NCI-H1417 (cell line): ENCODE results near the gene LPP.

ENCODE experiments used
- DNase-seq, 3 experiments: peaks; one replicate each; lab custom pipeline; 2025; lab: John Stamatoyannopoulos, UW

LPP gene

DNA sequence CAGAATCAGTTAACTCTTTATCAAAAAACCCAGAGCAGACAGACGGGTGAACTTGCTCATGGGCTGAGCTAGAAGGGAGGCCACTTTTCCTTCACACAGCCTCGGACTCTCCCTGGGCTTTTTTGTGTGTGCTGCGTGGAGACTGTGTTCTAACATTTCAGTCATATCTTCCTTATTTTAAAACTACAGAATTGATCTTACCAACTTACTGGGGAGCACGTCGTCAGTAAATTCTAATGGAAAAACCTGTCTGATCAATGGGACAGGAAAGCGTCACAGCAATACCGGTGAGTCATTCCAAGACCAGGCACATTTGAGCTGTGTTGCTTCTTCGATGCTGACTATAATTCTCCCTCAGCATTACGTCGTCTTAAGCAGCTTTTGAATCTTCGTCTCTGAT lies 145.1 kb downstream of the LPP start:
- DNase-seq = no peak

DNA sequence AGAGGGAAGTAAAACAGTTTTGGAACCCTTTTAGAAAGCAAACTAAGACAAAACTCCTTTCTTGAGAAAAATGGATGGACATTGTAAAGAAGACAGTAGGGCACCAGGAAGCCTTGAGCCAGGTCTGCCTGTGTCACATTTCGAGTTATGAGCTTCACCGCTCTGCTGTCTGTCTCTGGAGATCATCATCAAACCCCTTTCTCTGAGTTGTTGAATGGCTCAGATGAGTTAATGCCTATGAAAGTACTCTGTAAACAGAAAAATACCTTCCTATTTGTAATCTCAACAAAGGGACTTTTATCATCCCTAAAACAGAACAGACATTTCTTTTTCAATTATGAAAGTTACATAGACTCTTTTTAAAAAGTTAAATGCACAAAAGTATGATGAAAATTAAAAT lies 145.8 kb downstream of the LPP start:
- DNase-seq = no peak

DNA sequence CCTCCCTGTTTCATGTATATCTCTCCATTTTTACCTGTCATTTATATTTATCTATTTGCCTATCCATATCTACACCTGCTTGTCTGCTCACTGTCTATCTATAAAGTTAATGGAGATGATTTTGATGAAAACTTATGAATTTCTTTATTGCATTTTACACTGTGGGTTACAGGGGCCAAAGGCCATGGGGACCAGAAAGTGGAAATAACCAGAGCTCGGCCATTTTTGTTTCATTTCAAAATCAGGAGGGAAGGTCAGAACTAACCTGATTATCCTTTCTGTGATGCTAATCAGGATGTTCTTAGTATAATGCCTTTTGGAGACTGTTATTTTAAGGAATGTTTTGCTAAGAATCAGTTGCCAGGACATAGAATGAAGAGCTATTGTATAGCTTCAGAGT lies 147.2 kb downstream of the LPP start:
- DNase-seq = no peak

DNA sequence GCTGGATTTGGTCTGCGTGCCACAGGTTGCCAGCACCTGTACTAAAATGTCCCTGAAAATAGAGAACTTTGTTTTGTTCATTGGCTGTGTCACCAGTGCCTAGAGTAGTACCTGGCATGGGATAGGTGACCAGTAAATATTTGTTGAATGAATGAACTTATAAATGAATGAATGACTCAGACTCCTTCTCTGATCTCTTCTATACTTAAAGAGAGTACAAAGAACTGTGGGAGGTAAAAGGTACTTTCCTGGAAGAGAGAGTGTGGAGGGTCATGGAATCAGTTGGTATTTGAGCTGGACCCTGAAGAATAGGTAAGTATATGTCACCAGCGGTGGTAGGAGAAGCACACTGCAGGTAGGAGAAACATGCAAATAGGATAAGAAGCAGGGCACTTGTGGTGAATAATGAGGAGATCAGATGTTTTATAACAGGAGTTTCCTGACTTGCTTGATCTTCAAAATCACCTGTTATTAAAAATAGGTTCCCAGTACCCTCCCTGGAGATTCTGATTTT lies 149.4 kb downstream of the LPP start:
- no peak for DNase-seq

DNA sequence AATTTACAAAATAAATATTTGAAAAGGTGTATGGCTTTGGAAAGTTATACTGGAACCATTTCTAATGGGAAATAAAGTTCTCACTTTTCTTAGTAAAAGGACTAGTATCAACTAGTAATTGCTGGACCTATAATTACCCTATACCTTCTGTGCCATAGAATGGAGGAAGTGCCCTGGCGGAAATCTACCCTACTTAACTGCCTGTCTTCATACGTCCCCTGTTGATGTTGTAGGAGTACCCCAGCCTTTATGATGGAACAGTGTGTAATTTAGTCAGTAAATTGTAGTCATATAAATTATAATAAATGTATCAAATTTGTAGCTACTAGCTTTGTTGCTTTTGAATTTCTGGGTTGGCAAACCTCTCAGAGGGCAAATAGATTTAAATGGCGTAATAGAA lies 149.9 kb downstream of the LPP start:
- peak in 1 of 3 experiments; percentile 18 for DNase-seq

DNA sequence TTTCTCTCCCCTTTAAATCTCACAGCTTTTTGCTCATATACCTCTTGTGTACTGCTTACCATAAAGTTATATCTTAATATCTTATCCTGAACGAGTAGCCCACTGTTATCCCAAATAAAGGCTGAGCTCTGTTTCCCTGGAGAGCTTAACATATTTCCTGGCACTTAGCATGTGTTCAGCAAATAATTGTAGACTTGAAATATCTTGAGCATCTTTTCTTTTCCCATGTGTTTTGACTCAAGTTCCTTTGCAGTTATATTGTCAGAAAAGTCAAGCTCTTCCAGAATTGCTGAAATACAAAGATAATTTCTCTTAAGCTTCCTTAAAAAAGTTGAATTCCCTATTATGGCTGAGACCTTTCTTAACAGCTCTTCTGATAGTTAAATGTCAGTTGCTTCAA lies 150.5 kb downstream of the LPP start:
- no peak for DNase-seq

DNA sequence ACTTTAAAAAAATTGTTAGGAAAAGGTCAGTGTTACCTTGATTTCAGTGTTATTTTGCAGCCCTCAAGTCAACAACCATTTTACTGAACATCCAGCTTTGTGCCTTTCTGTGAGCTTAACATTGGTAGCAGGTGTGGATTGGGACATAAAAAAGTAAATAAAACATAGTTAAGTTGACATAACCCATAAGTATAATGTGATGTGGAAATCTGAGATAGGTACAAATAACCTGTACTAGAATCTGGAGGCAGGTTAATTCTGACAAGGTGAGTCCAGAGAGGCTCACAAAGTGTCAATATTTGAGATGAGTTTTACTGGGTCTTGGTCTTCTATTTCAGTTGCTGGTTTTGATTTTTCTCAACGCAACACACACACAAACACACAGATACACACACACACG lies 151.3 kb downstream of the LPP start:
- no peak for DNase-seq

DNA sequence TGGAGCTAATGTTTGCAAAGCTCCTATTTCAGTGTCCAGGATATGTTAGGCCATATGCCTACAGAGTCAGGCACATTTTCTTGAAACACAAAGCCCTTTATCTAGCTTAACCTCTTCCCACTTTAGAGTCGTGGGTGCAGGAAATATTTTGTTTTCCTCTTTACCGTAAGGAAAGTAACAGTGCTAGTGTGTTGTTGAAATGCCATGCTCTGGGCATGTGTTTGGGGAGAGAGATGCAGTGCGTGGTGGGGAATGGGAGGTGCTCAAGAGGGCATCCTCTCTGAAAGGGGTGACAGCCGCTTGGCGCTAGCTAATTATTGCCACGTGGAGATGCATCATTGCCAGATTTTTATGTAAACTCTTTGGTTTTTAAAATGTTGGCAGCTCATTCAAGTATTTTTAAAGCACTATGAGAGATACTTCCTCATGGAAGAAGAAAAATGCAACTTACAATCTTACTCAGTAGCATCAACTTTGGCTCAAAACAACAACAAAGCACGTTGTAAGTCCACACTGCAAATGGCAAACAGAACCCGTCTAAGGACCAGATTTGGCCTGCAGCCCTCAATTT lies 152.6 kb downstream of the LPP start:
- no peak for DNase-seq

DNA sequence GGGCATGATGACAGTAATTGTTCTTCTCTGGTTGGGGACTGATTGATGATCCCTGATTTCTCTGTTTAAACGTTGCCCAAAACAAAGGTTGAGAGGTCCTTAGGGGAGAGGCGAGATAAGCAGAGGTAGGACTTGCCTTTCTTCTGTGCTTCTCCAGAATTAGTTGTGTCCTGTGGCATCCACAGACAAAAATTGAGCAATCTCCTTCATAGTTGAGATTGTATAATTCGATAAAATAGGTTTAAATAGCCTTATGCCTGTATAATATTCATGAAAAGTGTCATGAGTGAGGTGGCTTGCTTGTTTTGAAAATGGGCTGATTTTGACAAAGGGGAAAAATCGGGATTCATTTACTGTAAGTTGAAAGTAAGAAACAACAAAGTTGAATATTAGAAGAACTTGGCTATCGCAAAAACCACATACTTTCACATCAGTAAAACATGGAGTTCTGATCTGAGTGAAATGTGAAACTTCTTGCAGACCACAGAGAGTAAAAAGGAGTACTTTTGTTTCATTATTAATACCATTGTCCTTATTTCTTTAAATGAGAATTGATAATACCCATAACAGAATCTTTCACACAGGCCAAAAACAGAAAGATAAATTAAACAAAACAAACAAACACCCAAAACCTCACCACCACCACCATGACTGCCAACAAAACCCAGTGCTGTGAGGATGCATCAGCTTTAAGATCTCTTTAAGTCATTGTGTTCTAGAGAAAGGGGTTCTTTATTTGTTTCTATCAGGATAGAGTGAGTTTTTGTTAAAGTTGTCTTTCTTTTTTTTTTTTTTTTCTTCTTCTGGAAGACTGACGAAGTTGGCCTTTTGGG lies 155.7 kb downstream of the LPP start:
- DNase-seq = no peak

DNA sequence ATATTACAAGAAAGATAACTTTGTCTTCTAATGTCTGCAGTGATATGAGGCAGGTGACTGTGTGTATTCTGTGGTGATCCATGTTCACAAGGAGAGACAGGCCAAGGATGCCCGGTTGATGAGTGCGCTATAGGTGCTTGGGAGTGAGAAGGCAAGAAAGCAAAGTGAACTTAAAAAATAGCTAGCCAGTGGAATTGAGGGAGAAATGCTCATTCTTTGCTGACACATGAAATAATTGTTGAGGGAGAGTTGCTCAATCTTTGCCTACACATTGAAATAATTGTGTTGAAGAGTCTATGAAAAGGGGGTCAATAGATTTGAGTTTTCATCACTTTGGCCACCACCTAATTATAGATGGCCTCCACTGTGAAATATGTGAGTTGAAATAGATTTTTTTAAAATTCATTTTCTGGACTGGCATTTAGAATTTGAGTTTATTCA lies 156.3 kb downstream of the LPP start:
- DNase-seq = no peak

DNA sequence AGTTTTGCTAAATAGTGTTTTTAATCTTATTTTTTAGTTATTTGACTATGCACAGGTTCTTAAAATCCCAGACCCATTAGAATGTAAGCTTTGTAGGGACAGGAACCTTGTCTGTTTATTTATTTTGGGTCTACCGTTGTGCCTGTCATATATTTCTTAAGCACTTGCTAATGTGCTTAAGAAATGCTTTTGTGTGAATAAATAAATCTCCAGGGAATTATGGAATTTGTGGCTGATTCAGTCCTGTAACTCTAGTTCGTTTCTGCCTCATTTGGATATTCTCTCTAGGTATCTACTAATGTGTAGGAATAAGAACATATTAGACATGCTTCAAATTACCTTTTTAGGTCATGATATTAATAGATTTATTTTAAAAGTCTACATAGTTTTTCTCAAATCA lies 161.6 kb downstream of the LPP start:
- DNase-seq = no peak

DNA sequence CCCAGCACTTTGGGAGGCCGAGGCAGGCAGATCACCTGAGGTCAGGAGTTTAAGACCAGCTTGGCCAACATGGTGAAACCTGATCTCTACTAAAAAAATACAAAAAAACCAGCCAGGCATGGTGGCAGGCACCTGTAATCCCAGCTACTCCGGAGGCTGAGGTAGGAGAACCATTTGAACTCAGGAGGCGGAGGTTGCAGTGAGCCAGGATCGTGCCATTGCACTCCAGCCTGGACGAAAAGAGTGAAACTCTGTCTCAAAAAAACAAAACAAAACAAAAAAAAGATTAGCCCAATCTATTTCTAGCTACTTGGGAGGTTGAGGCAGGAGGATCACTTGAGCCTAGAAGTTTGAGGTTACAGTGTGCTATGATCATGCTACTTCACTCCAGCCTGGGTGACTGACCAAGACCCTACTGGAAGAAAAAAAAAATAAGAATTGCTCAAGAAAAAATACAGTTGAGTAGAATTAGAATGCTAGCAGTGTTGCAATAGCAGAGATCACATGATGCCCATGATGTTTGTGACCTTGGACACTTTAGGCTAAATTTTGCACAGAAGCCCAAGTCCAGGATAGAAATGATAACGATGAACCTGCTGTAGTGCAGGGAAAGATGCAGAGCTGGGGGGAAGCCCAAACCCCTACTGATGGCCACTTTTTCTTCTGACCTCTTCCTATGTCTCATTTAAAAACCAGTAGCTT lies 162.2 kb downstream of the LPP start:
- DNase-seq = no peak

DNA sequence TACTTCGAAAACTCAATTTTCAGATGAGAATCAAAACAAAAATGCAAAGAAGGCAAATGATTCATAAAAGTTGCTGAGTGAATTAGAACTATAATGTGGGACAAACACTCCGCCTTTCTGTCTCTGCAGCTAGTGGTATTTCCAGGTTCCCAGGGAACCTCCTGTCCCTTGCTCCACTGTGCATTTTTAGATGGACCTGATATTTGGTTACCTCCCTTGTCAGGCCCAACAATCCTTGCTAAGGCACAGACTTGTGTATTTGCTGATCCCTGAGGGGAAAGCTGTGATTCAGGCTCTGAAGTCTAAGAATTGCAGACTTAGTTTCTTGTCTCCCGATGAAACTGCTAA lies 162.7 kb downstream of the LPP start:
- DNase-seq = no peak

DNA sequence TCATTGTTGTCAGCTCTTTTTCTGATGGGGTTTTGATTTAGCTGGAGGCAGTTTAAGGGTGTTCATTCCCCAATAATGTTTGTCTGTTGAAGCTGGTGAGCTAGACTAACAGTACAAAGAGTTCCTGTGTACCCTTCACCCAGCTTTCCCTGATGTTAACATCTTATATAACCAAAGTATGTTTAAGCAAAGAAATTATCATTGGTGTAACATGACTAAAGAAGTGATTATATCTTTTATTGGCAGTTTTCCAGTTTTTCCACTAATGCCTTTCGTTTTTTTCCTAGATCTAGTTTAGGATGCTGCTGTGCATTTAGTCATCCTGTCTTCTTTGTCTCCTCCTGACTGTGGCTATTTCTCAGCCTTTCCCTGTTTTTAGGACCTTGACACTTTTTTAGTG lies 165.6 kb downstream of the LPP start:
- DNase-seq = no peak

DNA sequence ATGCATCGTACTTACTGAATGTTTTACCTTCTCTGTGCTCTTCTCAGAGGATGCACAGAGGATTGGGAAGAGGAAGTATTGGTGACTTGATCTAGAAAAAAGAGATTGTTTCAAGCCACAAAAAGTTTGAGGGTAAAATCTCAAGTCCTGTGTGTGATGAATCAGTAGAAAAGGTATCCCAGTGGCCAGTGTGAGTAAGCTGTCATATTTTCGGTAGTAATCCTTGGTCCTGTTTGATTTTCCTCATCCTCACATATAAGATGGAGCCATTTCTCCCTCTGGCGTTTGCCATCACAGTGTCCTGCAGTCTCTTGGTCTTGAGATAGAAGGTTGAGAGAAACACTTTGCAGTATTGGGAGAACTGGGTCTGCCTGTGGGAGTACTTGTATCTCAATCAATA lies 166.8 kb downstream of the LPP start:
- no peak for DNase-seq

DNA sequence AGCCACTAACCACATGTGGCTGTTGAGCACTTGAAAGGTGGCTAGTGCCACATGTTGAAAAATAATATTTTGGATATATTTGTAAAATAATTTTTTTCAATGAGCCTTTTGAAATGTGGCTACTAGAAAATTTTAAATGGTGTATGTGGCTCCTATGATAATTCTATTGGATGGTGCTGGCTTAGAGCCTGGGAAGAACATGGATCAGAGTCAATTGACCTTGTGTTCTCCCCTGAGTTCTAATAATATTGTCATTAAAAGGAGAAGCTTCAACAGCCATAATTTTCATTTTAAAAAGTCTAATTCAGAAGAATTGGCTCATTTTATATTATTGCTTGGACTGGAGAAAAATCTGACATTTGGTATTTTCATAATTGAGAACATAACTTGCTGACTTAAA lies 167.3 kb downstream of the LPP start:
- no peak for DNase-seq

DNA sequence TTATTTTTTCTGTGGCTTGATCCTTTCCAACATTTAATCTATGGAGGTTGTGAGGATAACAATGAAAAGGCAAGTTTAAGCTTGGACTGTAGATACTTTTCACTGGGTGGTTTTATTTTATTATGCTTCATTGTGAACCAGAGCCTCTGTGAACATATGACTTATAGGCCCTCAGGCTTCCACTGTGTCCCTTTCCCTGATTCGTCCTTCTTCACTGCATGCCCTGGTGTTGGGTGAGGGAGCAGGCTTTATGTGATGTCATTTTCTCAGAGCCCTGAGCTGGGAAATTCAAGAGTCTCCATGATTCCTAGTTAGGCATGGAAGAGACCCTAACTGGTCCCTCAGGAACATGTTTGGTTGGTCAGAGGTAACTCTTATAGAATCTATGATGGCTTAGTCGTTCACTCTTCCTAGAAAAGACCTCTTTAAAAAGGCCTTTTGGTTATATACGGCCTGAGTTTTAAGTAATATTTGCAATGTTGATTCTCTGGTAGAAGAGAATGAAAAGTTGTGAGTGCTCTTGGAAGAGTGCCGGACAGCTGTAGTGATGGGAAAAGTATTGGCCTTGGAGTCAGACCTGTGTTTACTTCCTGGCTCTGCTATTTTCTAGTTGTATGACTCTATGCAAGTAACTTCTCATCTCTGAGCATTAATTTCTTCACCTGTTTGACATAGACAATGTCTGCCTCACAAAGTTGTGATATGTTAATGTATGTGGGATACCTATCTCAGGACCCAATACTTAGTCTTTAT lies 168.4 kb downstream of the LPP start:
- DNase-seq = no peak

DNA sequence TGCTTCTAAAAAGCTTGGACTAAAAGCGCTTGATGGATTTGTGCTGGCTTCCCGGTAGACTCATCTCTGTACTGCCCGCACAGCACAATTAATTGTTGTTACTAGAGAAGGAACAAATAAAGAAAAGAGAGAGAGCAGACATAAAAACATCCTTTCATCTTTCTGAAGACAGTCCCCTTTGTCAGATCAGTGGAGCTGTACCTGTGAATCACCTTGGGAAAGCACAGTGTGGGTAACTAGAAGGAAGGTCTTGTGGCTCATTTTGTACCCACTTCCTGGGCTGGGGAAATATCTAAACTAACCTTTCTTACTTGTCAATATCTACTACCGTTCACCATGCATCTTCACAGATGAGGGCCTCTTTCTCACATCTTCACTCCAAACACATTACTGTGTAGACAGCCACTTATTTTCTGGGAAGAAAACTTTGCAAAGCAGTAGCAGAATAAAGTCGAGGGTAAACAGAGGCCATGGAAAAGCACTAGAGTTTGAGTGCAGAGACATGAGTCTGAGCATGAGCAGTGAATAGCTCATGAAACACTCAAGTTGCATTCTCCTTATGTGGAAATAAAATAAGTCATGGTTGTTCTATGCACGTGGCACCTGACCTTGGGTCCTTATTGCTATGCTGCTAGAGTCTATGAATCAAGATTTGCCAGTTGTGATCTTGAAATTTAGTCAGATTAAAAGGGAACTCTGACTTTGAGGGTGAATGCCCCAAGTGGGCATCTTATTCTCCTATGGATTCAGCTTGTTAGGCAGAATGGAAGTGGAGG lies 169.3 kb downstream of the LPP start:
- DNase-seq = no peak

DNA sequence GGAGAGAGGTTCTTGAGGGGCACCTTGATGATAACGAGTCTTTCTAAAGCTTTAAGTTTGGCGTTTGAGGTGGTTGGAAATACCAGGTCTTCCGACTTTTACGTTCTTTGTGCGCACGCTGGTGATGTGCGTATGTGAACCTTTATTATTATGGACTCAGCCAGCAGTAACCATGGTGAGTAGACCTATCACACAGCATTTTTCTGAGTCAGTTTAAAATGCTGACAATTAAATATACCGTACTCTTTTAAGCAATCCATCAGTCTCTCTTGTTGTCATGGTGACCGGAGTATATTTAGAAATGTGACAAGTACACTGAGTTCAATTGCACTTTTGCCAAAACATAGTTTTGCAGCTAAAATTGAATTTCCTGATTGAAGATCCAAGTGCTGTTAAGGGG lies 172.2 kb downstream of the LPP start:
- DNase-seq = peak in 1 of 3 experiments; percentile 13

DNA sequence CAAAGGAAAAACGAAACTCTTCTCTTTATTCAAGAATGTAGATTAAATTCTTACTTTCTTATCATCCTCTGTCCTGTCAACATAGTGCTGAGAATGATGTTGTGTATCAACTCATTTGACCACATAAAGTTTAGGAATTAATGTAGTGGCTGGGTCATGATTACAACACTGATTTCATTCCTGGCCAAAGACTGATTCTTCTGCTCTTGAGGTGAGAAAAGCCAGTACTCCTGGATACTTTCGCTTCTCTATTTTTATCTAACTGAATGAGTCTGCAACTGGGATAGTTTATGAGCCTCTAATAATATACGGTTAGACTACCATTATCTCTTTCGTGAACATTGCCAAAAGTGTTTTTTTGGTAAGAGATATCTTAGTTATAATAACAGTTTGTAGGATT lies 173.0 kb downstream of the LPP start:
- DNase-seq = no peak

DNA sequence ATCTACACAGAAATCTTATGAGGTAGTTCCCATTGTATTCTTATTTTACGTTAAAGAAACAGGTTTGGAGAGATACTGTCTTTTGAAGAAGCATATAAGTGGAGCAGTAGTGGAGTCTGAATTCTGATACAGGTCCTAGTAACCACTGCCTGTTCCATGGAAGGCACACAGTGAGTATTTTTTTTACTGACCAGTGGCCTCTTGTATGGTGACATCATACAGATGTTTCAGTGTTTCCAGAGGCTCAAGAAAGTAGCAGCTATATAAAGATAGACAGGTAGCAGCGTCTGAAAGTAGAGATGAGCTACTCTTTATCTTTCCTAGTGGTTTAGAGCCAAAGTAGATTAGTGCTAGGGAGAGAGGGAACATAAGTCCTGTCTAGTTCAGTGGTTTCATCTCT lies 173.5 kb downstream of the LPP start:
- DNase-seq = no peak

DNA sequence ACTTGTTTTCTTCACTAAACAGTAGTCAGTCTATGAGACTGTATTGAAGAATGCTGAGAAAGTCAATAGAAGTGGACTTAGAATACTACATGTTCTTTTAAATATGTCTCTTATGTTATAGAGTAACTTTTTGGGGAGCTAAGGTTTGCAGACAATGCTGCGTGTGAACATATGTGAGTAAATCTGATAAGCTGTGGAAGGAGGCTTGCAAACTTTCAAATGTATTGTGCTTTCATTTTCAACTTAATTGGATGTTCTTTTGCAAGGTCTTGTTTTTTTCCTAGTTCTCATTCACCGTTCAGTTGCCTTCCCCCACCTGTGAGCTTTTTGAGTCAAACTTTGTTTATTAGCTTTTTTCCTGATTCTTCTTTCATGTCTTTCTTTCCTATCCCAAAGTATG lies 176.2 kb downstream of the LPP start:
- DNase-seq = no peak
